GM12801 (cell line): Measurements from ENCODE around the gene ITGB6.

Source experiments
- CTCF ChIP-seq: IDR thresholded peaks from one replicate; pipeline ENCODE4 v1.5.1; 2011; ENCODE audit warnings: control low read depth; ENCODE audit not compliant: insufficient read length; ENCODE audit errors: extremely low read depth

The ITGB6 gene

GRCh38 chr2:160109243-160109642 is 90.8 kb downstream of the ITGB6 start:
- TF ChIP-seq CTCF: no peak

- TF ChIP-seq CTCF: no peak
These were observed 91.4 kb downstream of the ITGB6 start for GRCh38 chr2:160108646-160109045.

- TF ChIP-seq CTCF: no peak
These were observed 94.7 kb downstream of the ITGB6 start for GRCh38 chr2:160105366-160105765.

DNA sequence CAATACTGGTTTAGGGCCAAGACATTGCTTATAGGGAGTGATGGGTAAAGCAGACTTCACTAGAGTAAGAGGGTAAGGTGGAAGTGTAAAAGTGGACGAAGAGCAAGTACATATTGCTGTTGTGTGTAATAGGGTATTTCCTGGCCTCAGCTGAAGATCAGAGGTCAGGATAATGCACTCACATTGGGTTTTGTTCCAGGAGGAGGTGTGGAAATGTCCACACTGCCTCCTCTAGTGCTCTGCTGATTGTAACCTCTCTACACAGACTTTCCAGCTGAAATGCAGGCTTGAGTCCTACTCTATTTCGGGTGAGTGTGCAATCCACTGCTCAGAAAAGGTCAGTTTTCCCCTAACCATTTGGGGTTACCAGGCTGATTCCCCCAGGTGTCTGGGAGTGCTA is 96.0 kb downstream of the ITGB6 start:
- TF ChIP-seq CTCF: no peak

GRCh38 chr2:160097326-160097725 is 102.7 kb downstream of the ITGB6 start:
- no peak for TF ChIP-seq CTCF

DNA sequence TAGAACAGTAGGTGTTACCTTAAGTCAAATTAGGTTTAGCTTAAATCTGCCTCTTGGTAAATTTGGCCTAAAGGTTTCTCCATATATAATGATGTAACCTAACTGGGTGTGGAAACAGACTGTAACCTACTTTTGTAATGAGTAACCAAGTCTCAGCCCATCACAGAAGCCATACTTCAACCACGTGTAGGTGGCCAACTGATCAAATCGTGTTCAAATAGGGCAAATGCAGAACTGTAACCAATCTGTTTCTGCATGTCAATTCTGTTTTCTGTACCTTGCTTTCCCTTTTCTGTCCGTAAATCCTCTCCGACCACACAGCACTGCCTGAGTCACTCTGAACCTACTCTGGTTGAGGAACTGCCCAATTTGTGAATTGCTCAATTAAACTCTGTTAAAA is 103.7 kb downstream of the ITGB6 start:
- no peak for TF ChIP-seq CTCF

GRCh38 chr2:160092445-160092844 is 107.6 kb downstream of the ITGB6 start:
- no peak for TF ChIP-seq CTCF

DNA sequence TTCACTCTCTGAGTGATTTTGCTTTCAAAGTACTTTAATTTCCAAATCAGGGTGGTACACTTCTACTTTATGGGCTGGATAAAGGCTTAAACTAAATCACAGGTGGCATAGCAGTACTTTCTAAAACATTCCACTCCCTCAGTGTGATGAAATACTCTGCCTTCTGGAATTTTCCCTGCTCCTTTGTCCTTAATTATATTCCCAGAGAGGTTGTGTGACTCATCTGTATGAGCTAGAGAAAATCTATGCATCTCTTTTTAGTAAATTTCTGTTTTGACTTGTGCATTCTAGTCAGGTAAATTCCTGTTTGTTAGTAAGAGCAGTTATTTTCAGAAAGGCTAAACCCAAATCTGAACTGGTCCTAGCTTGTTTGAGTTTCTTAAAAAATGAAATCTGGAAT is 108.7 kb downstream of the ITGB6 start:
- TF ChIP-seq CTCF: no peak
